Esophagus muscularis mucosa (tissue), 4 donors: Measurements from ENCODE around the gene BICD2. TPM values are rescaled to one million over a fixed set of nuclear protein-coding genes. Genes with fewer than 3 reads are reported as not detected.

Source experiments
- DNase-seq: peaks from one replicate; pipeline ENCODE4 v3.0.0-alpha.2; 2017; ENCODE audit errors: extremely low spot score
- H3K27ac ChIP-seq, 4 donors: fragments of 200-600 bp; sonication (generic); replicated peaks in 1 of 4; 1 replicate in 3 of 4; 2 replicates in 1 of 4; pipeline ENCODE4 v1.5.1; 2016 to 2019; ENCODE audit warnings: mild to moderate bottlenecking in 1 of 4
- H3K27me3 ChIP-seq, 4 donors: fragments of 200-600 bp; sonication (generic); one replicate each; pipeline versions ENCODE4 v1.5.1 to v1.6.0; 2016 to 2019
- H3K36me3 ChIP-seq, 4 donors: fragments of 200-600 bp; sonication (generic); one replicate each; pipeline ENCODE4 v1.5.1; 2016 to 2019
- H3K4me1 ChIP-seq, 4 donors: fragments of 200-600 bp; sonication (generic); one replicate each; pipeline ENCODE4 v1.5.1; 2016 to 2019
- H3K4me3 ChIP-seq, 4 donors: fragments of 200-600 bp; sonication (generic); 1 replicate in 2 of 4; 2 replicates in 2 of 4; pipeline ENCODE4 v1.5.1; 2016 to 2019; ENCODE audit warnings: mild to moderate bottlenecking in 4 of 4, moderate library complexity in 1 of 4
- H3K9me3 ChIP-seq, 4 donors: fragments of 200-600 bp; sonication (generic); 1 replicate in 3 of 4; 2 replicates in 1 of 4; pipeline ENCODE4 v1.5.1; 2016 to 2019
- CTCF ChIP-seq, 3 experiments: fragments of 200-600 bp in 2 of 3; fragments of 450-650 bp in 1 of 3; sonication (generic) in 2 of 3; IDR thresholded peaks; one replicate each; pipeline ENCODE4 v1.5.1; 2017 to 2019; ENCODE audit warnings: antibody characterized with exemption in 3 of 3, mild to moderate bottlenecking in 2 of 3, moderate library complexity in 1 of 3
- EP300 ChIP-seq: sonication (generic); formaldehyde crosslinking; IDR thresholded peaks from one replicate; pipeline ENCODE4 v1.6.1; 2017; ENCODE audit warnings: antibody characterized with exemption
- POLR2A ChIP-seq: fragments of 450-650 bp; IDR thresholded peaks from one replicate; pipeline ENCODE4 v1.6.1; 2017; ENCODE audit warnings: antibody characterized with exemption, moderate library complexity, mild to moderate bottlenecking, low read depth
- POLR2AphosphoS5 ChIP-seq, 2 donors: sonication (generic); formaldehyde crosslinking; IDR thresholded peaks; one replicate each; pipeline ENCODE4 v1.6.1; 2017; ENCODE audit warnings: antibody characterized with exemption in 2 of 2
- WGBS: methylation state at CpG from one replicate; pipeline ENCODE4 v1.1.5; 2018; 5-methylcytosine and 5-hydroxymethylcytosine counted together
- intact Hi-C: fragments of 100-400 bp; cut with DNase I; formaldehyde crosslinking; loops from one replicate; pipeline ENCODE4 v1.15.1; 2023
- total RNA-seq, 4 donors: library from RNA; depleted of rRNA; stranded (reverse); fragments of >200 nt; gene quantifications; one replicate each; pipeline versions ENCODE4 v1.1.0 to v1.2.1, GENCODE V29; 2016

Gene BICD2
- total RNA-seq, 4 donors from 2014 or later, result 44.0 to 72.5 (median 57.3) TPM

- Histone ChIP-seq H3K36me3 (no peaks in the 10 kb centered on the region), H3K4me1 (peaks cover 76 to 88% (median 83%) of the 10 kb centered on the region in 4 donors), H3K27ac (peak overlapping the region in 2 of 4 donors; percentile 24 to 41), H3K9me3 (no peaks in the 10 kb centered on the region), H3K27me3 (no peaks in the 10 kb centered on the region), H3K4me3 (no peak overlapping the region)
- intact Hi-C loops, result no loop called here
- 24% methylated on average over 7 of the region's 7 CpGs for WGBS
- no peak for DNase-seq
- no peak for TF ChIP-seq EP300
- TF ChIP-seq POLR2A, result no peak
- no peak for TF ChIP-seq POLR2AphosphoS5 (IDR thresholded peaks at IDR 0.05)
- no peak for TF ChIP-seq CTCF (IDR thresholded peaks at IDR 0.05)
These were observed 24.1 kb downstream of the BICD2 start for GRCh38 chr9:92740446-92740961.

- WGBS, result 33% methylated on average over 3 of the region's 3 CpGs
- Histone ChIP-seq H3K9me3 (no peaks in the 10 kb centered on the region), H3K4me1 (peaks cover 76 to 88% (median 82%) of the 10 kb centered on the region in 4 donors), H3K36me3 (no peaks in the 10 kb centered on the region), H3K27me3 (no peaks in the 10 kb centered on the region), H3K4me3 (no peak overlapping the region), H3K27ac (peak overlapping the region in 3 of 4 donors; percentile 21 to 45 (median 24))
- no peak for TF ChIP-seq EP300
- no peak for TF ChIP-seq CTCF (IDR thresholded peaks at IDR 0.05)
- TF ChIP-seq POLR2AphosphoS5 (IDR thresholded peaks at IDR 0.05), result no peak
- no peak for TF ChIP-seq POLR2A
- DNase-seq, result no peak
- intact Hi-C loops, result no loop called here
These were observed 24.6 kb downstream of the BICD2 start for GRCh38 chr9:92740009-92740408.

GRCh38 chr9:92739346-92739970 is 25.2 kb downstream of the BICD2 start:
- H3K27ac ChIP-seq, result peak overlapping the region; percentile 2 to 45 (median 12)
- 86% methylated on average over 11 of the region's 11 CpGs for WGBS
- no peak for DNase-seq
- peaks cover 76 to 90% (median 83%) of the 10 kb centered on the region in 4 donors for H3K4me1 ChIP-seq
- TF ChIP-seq EP300 (no peak), POLR2AphosphoS5 (IDR thresholded peaks at IDR 0.05) (no peak), CTCF (IDR thresholded peaks at IDR 0.05) (no peak), POLR2A (no peak)
- no peaks in the 10 kb centered on the region for H3K27me3 ChIP-seq
- H3K4me3 ChIP-seq, result no peak overlapping the region
- no peaks in the 10 kb centered on the region for H3K9me3 ChIP-seq
- H3K36me3 ChIP-seq, result no peaks in the 10 kb centered on the region
- intact Hi-C loops, result no loop called here

GRCh38 chr9:92738661-92739081 is 26.0 kb downstream of the BICD2 start:
- intact Hi-C loops, result no loop called here
- DNase-seq, result no peak
- no peak for TF ChIP-seq CTCF (IDR thresholded peaks at IDR 0.05)
- TF ChIP-seq POLR2A, result no peak
- TF ChIP-seq EP300, result no peak
- TF ChIP-seq POLR2AphosphoS5 (IDR thresholded peaks at IDR 0.05), result no peak
- no peak overlapping the region for H3K4me3 ChIP-seq
- H3K27ac ChIP-seq, result no peak overlapping the region
- peaks cover 76 to 83% (median 81%) of the 10 kb centered on the region in 4 donors for H3K4me1 ChIP-seq
- H3K9me3 ChIP-seq, result no peaks in the 10 kb centered on the region
- no peaks in the 10 kb centered on the region for H3K36me3 ChIP-seq
- no peaks in the 10 kb centered on the region for H3K27me3 ChIP-seq
- 50% methylated on average over 3 of the region's 5 CpGs for WGBS
